HepG2 (cell line): ENCODE results near the gene TMEM8B. TPM values are rescaled to one million over a fixed set of nuclear protein-coding genes. Genes with fewer than 3 reads are reported as not detected.
A peak's percentile ranks its signal among the peaks of the same experiment; 100 is the strongest.

Experiments used
- ATAC-seq: fragments of 200-7000 bp; cut with Tn5 transposase; 3 replicates; pipeline ENCODE4 v1.9.1; 2020; ENCODE audit warnings: mild to moderate bottlenecking, moderate library complexity
- BruUV-seq: library from RNA; stranded (reverse); fragments of 400-500 nt; replicated peaks from 2 replicates; lab custom pipeline; 2021; lab: Mats Ljungman, UMichigan
- CTCF ChIA-PET: fragments of 300-600 bp; formaldehyde crosslinking; extraction: SDS; loops from one replicate; lab custom pipeline; 2021; ENCODE audit warnings: low total read pairs, inconsistent platforms, low intra/inter-chr PET ratio; lab: Yijun Ruan, JAX
- POLR2A ChIA-PET: fragments of 350-600 bp; sonication (Branson Sonifier 250); formaldehyde crosslinking; loops from one replicate; lab custom pipeline; 2020; ENCODE audit warnings: antibody characterized with exemption, inconsistent platforms; lab: Yijun Ruan, JAX
- DNase-seq: peaks from one replicate; pipeline ENCODE4 v3.0.0-alpha.2; 2015; ENCODE audit warnings: low spot score
- FAIRE-seq: peaks from 3 replicates; lab custom pipeline; 2011; peaks lifted over from hg19 to GRCh38; lab: Jason Lieb, UNC
- H2AFZ ChIP-seq: one replicate; pipeline ENCODE4 v1.6.1; 2011; ENCODE audit warnings: low read length, inconsistent platforms
- H3K27ac ChIP-seq: fragments of 300-600 bp; 3 replicates; pipeline ENCODE4 v1.8.0; 2011; ENCODE audit warnings: mixed run types, mild to moderate bottlenecking, mixed read lengths, low read length, inconsistent platforms; ENCODE audit not compliant: insufficient read depth; ENCODE audit errors: extremely low read length
- H3K27me3 ChIP-seq, 2 experiments: fragments of 200-600 bp in 1 of 2; 2 replicates in 1 of 2; 3 replicates in 1 of 2; pipeline versions ENCODE4 v1.6.0 to v1.8.0; 2011; ENCODE audit warnings: low read length in 2 of 2, mild to moderate bottlenecking in 2 of 2, moderate library complexity in 2 of 2, inconsistent platforms in 1 of 2; ENCODE audit not compliant: insufficient read depth in 2 of 2, control insufficient read depth in 1 of 2
- H3K36me3 ChIP-seq, 2 experiments: fragments of 200-600 bp in 1 of 2; replicated peaks in 1 of 2; 2 replicates in 1 of 2; 3 replicates in 1 of 2; pipeline versions ENCODE4 v1.5.1 to v1.8.0; 2011; ENCODE audit warnings: low read length in 2 of 2, inconsistent platforms in 1 of 2; ENCODE audit not compliant: insufficient read depth in 2 of 2, control insufficient read depth in 1 of 2
- H3K4me1 ChIP-seq: 2 replicates; pipeline ENCODE4 v1.5.1; 2012; ENCODE audit warnings: low read length, inconsistent platforms; ENCODE audit not compliant: insufficient read depth
- H3K4me2 ChIP-seq: 2 replicates; pipeline ENCODE4 v1.6.0; 2011; ENCODE audit warnings: low read depth, low read length, inconsistent platforms
- H3K4me3 ChIP-seq, 3 experiments: fragments of 200-600 bp in 1 of 3; sonication (generic), shearing (Covaris generic) in 1 of 3; replicated peaks in 1 of 3; 2 replicates each; pipeline ENCODE4 v1.5.1; 2011 to 2016; ENCODE audit warnings: low read length in 3 of 3, inconsistent platforms in 2 of 3, low read depth in 2 of 3, mild to moderate bottlenecking in 2 of 3, control low read depth in 1 of 3, mixed read lengths in 1 of 3; ENCODE audit not compliant: insufficient read depth in 1 of 3
- H3K79me2 ChIP-seq: one replicate; pipeline ENCODE4 v1.6.1; 2011; ENCODE audit warnings: low read length, inconsistent platforms; ENCODE audit not compliant: insufficient read depth
- H3K9ac ChIP-seq: 2 replicates; pipeline ENCODE4 v1.6.0; 2011; ENCODE audit warnings: mild to moderate bottlenecking, low read depth, low read length, inconsistent platforms; ENCODE audit not compliant: insufficient read depth
- H3K9me3 ChIP-seq: 2 replicates; pipeline ENCODE4 v1.5.1; 2012; ENCODE audit warnings: mild to moderate bottlenecking, low read length
- H4K20me1 ChIP-seq: 2 replicates; pipeline ENCODE4 v1.6.0; 2011; ENCODE audit warnings: inconsistent platforms, mild to moderate bottlenecking, low read length, moderate library complexity; ENCODE audit not compliant: insufficient read depth
- CSRNP1 ChIP-seq: sonication (generic); formaldehyde crosslinking; IDR thresholded peaks from 2 replicates; pipeline ENCODE4 v1.8.1; 2023; ENCODE audit warnings: mild to moderate bottlenecking, missing genetic modification reagents
- DZIP1 ChIP-seq: sonication (generic); formaldehyde crosslinking; IDR thresholded peaks from 2 replicates; pipeline ENCODE4 v1.5.0; 2020; ENCODE audit warnings: mild to moderate bottlenecking, missing genetic modification reagents
- FOXC1 ChIP-seq: sonication (generic); formaldehyde crosslinking; IDR thresholded peaks from 2 replicates; pipeline ENCODE4 v1.8.0; 2022; ENCODE audit warnings: mild to moderate bottlenecking, missing genetic modification reagents, borderline replicate concordance
- MIER2 ChIP-seq: IDR thresholded peaks from 2 replicates; pipeline ENCODE4 v1.6.1; 2016; ENCODE audit warnings: missing biosample characterization, missing genetic modification reagents
- TEAD3 ChIP-seq: optimal IDR thresholded peaks from 2 replicates; pipeline ENCODE3; 2016; ENCODE audit warnings: borderline replicate concordance
- ZFP36 ChIP-seq: fragments of 150-350 bp; IDR thresholded peaks from 2 replicates; pipeline ENCODE4 v1.6.1; 2018; ENCODE audit warnings: borderline replicate concordance, low read length, low read depth; ENCODE audit not compliant: partially characterized antibody
- ZNF124 ChIP-seq: sonication (generic); formaldehyde crosslinking; IDR thresholded peaks from 2 replicates; pipeline ENCODE4 v1.4.0; 2020; ENCODE audit warnings: missing genetic modification reagents
- ZNF557 ChIP-seq: sonication (generic); formaldehyde crosslinking; IDR thresholded peaks from 2 replicates; pipeline ENCODE4 v1.4.0; 2020; ENCODE audit warnings: missing genetic modification reagents
- ZNF839 ChIP-seq: sonication (generic); formaldehyde crosslinking; IDR thresholded peaks from 2 replicates; pipeline ENCODE4 v1.4.0; 2020; ENCODE audit warnings: missing genetic modification reagents, mild to moderate bottlenecking, borderline replicate concordance
- WGBS: methylation state at CpG from one replicate; pipeline ENCODE4 v1.1.6; 2017; ENCODE audit warnings: low lambda C conversion rate; 5-methylcytosine and 5-hydroxymethylcytosine counted together
- in situ Hi-C: cut with HindIII; loops from 2 replicates; pipeline ENCODE4 v1.10.0; 2017; ENCODE audit warnings: low pct_unique_long_range_greater_than_20kb; ENCODE audit not compliant: extremely low pct_ligation_motif_present
- intact Hi-C: fragments of 100-400 bp; cut with micrococcal nuclease; formaldehyde crosslinking; loops from one replicate; pipeline ENCODE4 v1.10.0; 2022; ENCODE audit not compliant: unreplicated experiment
- polyA plus RNA-seq, 8 experiments: library from polyadenylated mRNA; depleted of rRNA in 3 of 8; stranded (reverse) in 7 of 8; unstranded in 1 of 8; fragments of >200 nt; fragmentation: Illumina TruSeq in 4 of 8; extraction: Trizol in 4 of 8; gene quantifications; 2 replicates each; pipeline versions ENCODE4 v1.2.1 to v1.2.3, GENCODE V29; 2011 to 2016; ENCODE audit warnings: low read depth in 4 of 8, missing spikeins in 1 of 8, mixed read lengths in 1 of 8; ENCODE audit not compliant: insufficient read depth in 1 of 8
- total RNA-seq, 5 experiments: library from RNA; depleted of rRNA; stranded (reverse); fragments of >200 nt; fragmentation: Illumina TruSeq; extraction: Trizol; gene quantifications; 2 replicates each; pipeline ENCODE4 v1.2.3, GENCODE V29; 2016; ENCODE audit warnings: low read depth in 1 of 5
- TF ChIP-seq, protein P1 (sequence below): sonication (generic); formaldehyde crosslinking; IDR thresholded peaks from 2 replicates; pipeline ENCODE4 v1.4.0; 2020; ENCODE audit warnings: mild to moderate bottlenecking, low read depth, missing genetic modification reagents

Gene TMEM8B
- total and polyA plus RNA-seq, 2 of the 13 experiments (the other 11 are each of a cell fraction or from before 2014, with no cell fraction given): 2.1 to 2.7 TPM

DNA sequence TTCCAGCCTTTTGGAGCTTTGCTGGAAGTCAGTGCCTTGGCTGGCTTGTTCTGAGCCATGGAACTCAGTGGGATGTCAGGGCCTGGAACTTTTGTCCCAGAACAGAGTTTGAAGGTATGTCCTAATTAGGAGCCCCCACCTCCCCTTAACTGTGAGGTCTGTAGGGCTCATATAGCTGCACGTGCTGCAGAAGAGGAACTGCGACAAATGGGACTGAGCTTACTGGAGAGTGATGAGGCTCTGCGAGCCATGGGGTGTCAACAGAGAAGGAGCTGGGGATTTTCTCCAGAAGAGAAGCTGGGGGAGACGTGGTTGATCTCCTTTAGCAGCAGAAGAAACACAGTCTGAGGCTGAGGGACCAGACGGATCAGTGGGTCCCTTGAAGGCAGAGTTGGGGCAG is 10.9 kb downstream of the TMEM8B start:
- DNase-seq (no peak), ATAC-seq (no peak), FAIRE-seq (no peak)
- no peak for TF ChIP-seq ZNF557 (CRISPR knock-in tag)
- BruUV-seq: no TSS peak
- Histone ChIP-seq H3K4me1 (peaks cover 27% of the 10 kb centered on the region), H3K9me3 (no peaks in the 10 kb centered on the region), H3K27ac (no peak overlapping the region), H3K9ac (no peak overlapping the region), H4K20me1 (no peaks in the 10 kb centered on the region), H3K79me2 (no peaks in the 10 kb centered on the region), H3K4me2 (no peak overlapping the region), H2AFZ (no peak overlapping the region), H3K27me3 (no peaks in the 10 kb centered on the region; a peak in 1 of 5 replicates), H3K36me3 (no peaks in the 10 kb centered on the region), H3K4me3 (no peak overlapping the region)
- 69% methylated on average over 5 of the region's 5 CpGs for WGBS
- intact Hi-C loops (no loop called here), in situ Hi-C loops (no loop called here)
- CTCF ChIA-PET: no interaction called here
- POLR2A ChIA-PET: no interaction called here

DNA sequence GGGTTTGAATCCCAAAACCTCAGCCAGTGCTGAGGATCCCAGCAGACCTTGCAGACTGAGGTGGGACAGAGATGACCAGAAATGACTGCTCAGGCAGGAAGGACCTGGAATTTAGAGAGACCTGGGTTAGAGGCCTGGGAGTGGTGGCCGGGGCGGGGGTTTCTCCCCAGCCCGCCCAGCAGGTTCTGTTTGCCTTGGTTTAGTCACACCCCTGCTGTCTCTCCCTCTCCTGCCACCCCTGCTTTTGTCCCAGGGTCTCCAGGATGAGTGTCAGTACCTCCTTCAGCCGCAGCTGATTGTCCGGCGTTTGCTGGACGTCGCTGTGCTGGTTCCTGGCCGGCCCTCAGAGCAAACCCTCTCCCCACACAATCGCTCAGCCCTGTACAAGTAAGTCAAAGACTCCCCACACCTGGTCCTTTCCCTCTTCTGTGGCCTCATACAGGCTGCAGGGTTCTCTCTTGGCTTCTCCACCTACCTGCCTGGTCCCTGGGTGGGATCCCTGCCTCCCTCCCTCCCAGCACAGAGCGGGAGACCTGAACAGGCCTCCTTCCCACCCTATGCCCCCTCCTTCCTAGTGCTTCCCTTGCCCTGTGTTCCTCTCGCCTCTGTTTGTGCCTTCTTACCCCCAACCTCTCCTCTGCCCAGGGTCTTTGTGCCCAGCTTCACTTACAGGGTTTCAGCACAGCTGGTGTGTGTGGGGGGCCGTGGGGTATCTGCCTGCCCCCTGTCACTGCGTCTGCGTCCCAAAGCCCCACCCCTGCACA is 12.0 kb downstream of the TMEM8B start:
- no TSS peak for BruUV-seq
- Histone ChIP-seq H2AFZ (no peak overlapping the region), H3K79me2 (no peaks in the 10 kb centered on the region), H3K9ac (no peak overlapping the region), H3K36me3 (no peaks in the 10 kb centered on the region), H3K27ac (no peak overlapping the region), H3K4me1 (peaks cover 15% of the 10 kb centered on the region), H4K20me1 (no peaks in the 10 kb centered on the region), H3K4me2 (no peak overlapping the region), H3K4me3 (no peak overlapping the region), H3K9me3 (no peaks in the 10 kb centered on the region), H3K27me3 (no peaks in the 10 kb centered on the region; a peak in 1 of 5 replicates)
- intact Hi-C loops (no loop called here), in situ Hi-C loops (no loop called here)
- DNase-seq: no peak
- 67% methylated on average over 12 of the region's 15 CpGs for WGBS
- POLR2A ChIA-PET: no interaction called here
- CTCF ChIA-PET: no interaction called here
- no peak for FAIRE-seq
- peak; percentile 49 for ATAC-seq
- TF ChIP-seq FOXC1 (CRISPR knock-in tag) (no peak), CSRNP1 (CRISPR knock-in tag) (no peak), MIER2 (no peak), ZNF124 (CRISPR knock-in tag) (no peak), ZFP36 (no peak), DZIP1 (CRISPR knock-in tag) (no peak), ZNF839 (CRISPR knock-in tag) (no peak), TEAD3 (CRISPR knock-in tag) (no peak)
- TF ChIP-seq, protein P1, sequence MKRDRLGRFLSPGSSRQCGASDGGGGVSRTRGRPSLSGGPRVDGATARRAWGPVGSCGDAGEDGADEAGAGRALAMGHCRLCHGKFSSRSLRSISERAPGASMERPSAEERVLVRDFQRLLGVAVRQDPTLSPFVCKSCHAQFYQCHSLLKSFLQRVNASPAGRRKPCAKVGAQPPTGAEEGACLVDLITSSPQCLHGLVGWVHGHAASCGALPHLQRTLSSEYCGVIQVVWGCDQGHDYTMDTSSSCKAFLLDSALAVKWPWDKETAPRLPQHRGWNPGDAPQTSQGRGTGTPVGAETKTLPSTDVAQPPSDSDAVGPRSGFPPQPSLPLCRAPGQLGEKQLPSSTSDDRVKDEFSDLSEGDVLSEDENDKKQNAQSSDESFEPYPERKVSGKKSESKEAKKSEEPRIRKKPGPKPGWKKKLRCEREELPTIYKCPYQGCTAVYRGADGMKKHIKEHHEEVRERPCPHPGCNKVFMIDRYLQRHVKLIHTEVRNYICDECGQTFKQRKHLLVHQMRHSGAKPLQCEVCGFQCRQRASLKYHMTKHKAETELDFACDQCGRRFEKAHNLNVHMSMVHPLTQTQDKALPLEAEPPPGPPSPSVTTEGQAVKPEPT: no peak
